Fibroblast of villous mesenchyme (primary cell): Measurements from ENCODE around the gene EPHA7. TPM values are rescaled to one million over a fixed set of nuclear protein-coding genes. Genes with fewer than 3 reads are reported as not detected.

Experiments
- DNase-seq: peaks from one replicate; pipeline ENCODE4 v3.0.0-alpha.2; 2010; ENCODE audit warnings: low read depth
- H3K4me3 ChIP-seq: 2 replicates; pipeline ENCODE4 v1.5.1; 2011; ENCODE audit warnings: low read depth, mild to moderate bottlenecking, low read length
- total RNA-seq: library from RNA; depleted of rRNA; stranded (reverse); fragments of >200 nt; gene quantifications from 2 replicates; pipeline ENCODE4 v1.2.3, GENCODE V29; 2012
- TF ChIP-seq, protein P1 (sequence below): IDR thresholded peaks from 2 replicates; pipeline ENCODE4 v1.5.1; 2012; ENCODE audit warnings: low read depth, mild to moderate bottlenecking, low read length; ENCODE audit not compliant: insufficient read depth

Gene EPHA7
- total RNA-seq, 1 donor, result 0.43 TPM

DNA sequence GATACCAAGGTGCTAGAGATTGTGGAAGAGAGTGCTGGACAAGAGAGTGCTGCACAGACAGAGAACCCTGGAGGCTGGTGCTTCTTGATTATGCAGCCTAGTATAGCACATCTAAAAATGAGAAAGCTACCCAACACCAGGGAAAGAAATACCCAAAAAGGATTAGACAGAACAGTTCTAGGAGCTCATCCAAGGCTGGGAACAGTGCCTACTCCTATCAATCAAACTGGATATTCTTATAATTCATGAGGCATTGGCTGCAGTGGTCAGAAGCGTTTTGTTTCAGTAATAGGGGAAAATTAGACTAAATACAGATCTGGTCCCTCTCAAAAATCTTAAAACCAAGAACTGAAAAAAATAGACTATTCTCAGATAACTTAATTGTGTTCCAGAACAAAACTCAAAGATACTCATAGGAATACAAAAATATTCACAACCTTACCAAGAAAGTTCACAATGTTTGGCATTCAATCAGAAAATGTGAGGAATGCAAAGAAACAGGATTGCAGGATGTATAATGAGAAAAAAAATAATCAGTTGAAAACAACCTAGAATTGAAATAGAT lies 222.9 kb downstream of the EPHA7 start:
- no peak overlapping the region for H3K4me3 ChIP-seq
- no peak for DNase-seq
- TF ChIP-seq, protein P1, sequence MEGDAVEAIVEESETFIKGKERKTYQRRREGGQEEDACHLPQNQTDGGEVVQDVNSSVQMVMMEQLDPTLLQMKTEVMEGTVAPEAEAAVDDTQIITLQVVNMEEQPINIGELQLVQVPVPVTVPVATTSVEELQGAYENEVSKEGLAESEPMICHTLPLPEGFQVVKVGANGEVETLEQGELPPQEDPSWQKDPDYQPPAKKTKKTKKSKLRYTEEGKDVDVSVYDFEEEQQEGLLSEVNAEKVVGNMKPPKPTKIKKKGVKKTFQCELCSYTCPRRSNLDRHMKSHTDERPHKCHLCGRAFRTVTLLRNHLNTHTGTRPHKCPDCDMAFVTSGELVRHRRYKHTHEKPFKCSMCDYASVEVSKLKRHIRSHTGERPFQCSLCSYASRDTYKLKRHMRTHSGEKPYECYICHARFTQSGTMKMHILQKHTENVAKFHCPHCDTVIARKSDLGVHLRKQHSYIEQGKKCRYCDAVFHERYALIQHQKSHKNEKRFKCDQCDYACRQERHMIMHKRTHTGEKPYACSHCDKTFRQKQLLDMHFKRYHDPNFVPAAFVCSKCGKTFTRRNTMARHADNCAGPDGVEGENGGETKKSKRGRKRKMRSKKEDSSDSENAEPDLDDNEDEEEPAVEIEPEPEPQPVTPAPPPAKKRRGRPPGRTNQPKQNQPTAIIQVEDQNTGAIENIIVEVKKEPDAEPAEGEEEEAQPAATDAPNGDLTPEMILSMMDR, result no peak

DNA sequence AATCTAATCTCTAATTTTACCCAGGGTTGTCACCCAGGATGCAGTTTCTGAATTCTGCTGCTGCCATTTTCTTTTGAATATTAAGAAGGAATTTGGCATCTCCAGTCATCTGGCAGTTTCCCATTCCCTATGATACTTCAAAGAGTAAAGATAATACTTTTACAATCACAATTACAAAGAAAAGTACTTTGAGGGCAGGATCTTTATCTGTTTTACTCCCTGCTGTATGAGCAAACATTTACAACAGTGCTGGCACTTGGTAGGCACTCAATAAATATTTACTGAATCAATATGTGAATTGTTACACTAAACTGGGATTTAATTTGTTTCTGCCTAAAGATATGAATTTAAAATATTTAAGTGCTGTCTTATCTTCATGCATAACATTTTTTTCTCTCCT lies 224.9 kb downstream of the EPHA7 start:
- no peak for DNase-seq
- TF ChIP-seq, protein P1, result no peak
- no peak overlapping the region for H3K4me3 ChIP-seq

DNA sequence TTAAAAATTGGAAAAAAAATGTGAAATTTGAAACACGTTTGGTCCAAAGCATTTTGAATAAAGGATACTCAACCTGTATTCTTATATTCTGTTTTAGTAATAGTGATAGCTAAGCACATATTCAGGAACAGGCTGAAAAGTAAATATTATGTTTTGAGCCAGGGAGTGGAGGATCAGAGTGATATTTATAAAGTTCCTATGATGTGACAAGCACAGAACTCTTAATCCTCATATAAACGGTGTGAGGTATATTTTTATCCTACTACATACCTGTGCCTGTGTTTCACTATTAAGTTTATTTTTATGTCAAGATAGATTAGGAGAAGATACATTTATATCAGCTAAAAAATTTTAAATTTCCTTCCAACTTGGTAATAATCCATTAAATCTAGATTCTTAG lies 225.5 kb downstream of the EPHA7 start:
- TF ChIP-seq, protein P1, result no peak
- DNase-seq, result no peak
- H3K4me3 ChIP-seq, result no peak overlapping the region
